Uterus (tissue), 4 donors: ENCODE results near the gene PCSK9. TPM values are rescaled to one million over a fixed set of nuclear protein-coding genes. Genes with fewer than 3 reads are reported as not detected.

Experiments used
- DNase-seq, 2 donors: peaks; one replicate each; pipeline ENCODE4 v3.0.0-alpha.2; 2019 to 2020
- H3K27ac ChIP-seq, 2 donors: fragments of 200-600 bp; sonication (generic); 1 replicate in 1 of 2; 2 replicates in 1 of 2; pipeline ENCODE4 v1.5.1; 2016 to 2018
- H3K27me3 ChIP-seq, 2 donors: fragments of 200-600 bp; sonication (generic); one replicate each; pipeline ENCODE4 v1.5.1; 2018 to 2019; ENCODE audit warnings: control low read depth in 1 of 2
- H3K36me3 ChIP-seq, 2 donors: fragments of 200-600 bp; sonication (generic); one replicate each; pipeline ENCODE4 v1.5.1; 2019; ENCODE audit warnings: control low read depth in 1 of 2
- H3K4me1 ChIP-seq, 2 donors: fragments of 200-600 bp; sonication (generic); one replicate each; pipeline ENCODE4 v1.5.1; 2018 to 2019; ENCODE audit warnings: control low read depth in 1 of 2
- H3K4me3 ChIP-seq, 2 donors: fragments of 200-600 bp; sonication (generic); 1 replicate in 1 of 2; 2 replicates in 1 of 2; pipeline ENCODE4 v1.5.1; 2018 to 2019; ENCODE audit warnings: mild to moderate bottlenecking in 1 of 2
- H3K9me3 ChIP-seq, 2 donors: fragments of 200-600 bp; sonication (generic); one replicate each; pipeline ENCODE4 v1.5.1; 2019; ENCODE audit warnings: control low read depth in 1 of 2
- CTCF ChIP-seq, 4 experiments: fragments of 200-600 bp in 2 of 4; fragments of 450-650 bp in 2 of 4; sonication (generic) in 2 of 4; IDR thresholded peaks; one replicate each; pipeline ENCODE4 v1.5.1; 2016 to 2019; ENCODE audit warnings: antibody characterized with exemption in 4 of 4, mild to moderate bottlenecking in 2 of 4, moderate library complexity in 1 of 4
- POLR2A ChIP-seq, 2 donors: fragments of 450-650 bp; IDR thresholded peaks; one replicate each; pipeline ENCODE4 v1.6.1; 2016; ENCODE audit warnings: antibody characterized with exemption in 2 of 2, mild to moderate bottlenecking in 1 of 2, moderate library complexity in 1 of 2
- intact Hi-C: fragments of 100-400 bp; cut with DNase I; formaldehyde crosslinking; loops from one replicate; pipeline ENCODE4 v1.15.1; 2023; ENCODE audit warnings: low total_unique reads
- total RNA-seq, 4 donors: library from RNA; depleted of rRNA in 3 of 4; stranded (reverse); fragments of >200 nt in 3 of 4; gene quantifications; one replicate each; pipeline versions ENCODE4 v1.1.0 to v1.2.4, GENCODE V29; 2014 to 2023
- donor health status: DM: yes; HTN: yes; CAD: no.

The PCSK9 gene
- total RNA-seq, 4 donors from 2014 or later, result 2.9 TPM; not detected in 3

GRCh38 chr1:54994355-54994990, 44.9 kb upstream of the PCSK9 start:
- H3K36me3 ChIP-seq, result no peaks in the 10 kb centered on the region
- H3K4me1 ChIP-seq, result no peaks in the 10 kb centered on the region
- H3K27me3 ChIP-seq, result no peaks in the 10 kb centered on the region
- no peak overlapping the region for H3K4me3 ChIP-seq
- intact Hi-C loops, result no loop called here
- TF ChIP-seq POLR2A (IDR thresholded peaks at IDR 0.05) (no peak), CTCF (IDR thresholded peaks at IDR 0.05) (no peak)
- no peak overlapping the region for H3K27ac ChIP-seq
- no peaks in the 10 kb centered on the region for H3K9me3 ChIP-seq
- DNase-seq, result no peak

- Histone ChIP-seq H3K4me3 (no peak overlapping the region), H3K9me3 (no peaks in the 10 kb centered on the region), H3K4me1 (no peaks in the 10 kb centered on the region), H3K27ac (no peak overlapping the region), H3K27me3 (no peaks in the 10 kb centered on the region), H3K36me3 (no peaks in the 10 kb centered on the region)
- TF ChIP-seq POLR2A (IDR thresholded peaks at IDR 0.05) (no peak), CTCF (IDR thresholded peaks at IDR 0.05) (no peak)
- DNase-seq, result no peak
- intact Hi-C loops, result no loop called here
These were observed 44.2 kb upstream of the PCSK9 start for GRCh38 chr1:54995013-54995760.

GRCh38 chr1:54995835-54996234, 43.5 kb upstream of the PCSK9 start:
- Histone ChIP-seq H3K4me1 (no peaks in the 10 kb centered on the region), H3K27me3 (no peaks in the 10 kb centered on the region), H3K4me3 (no peak overlapping the region), H3K36me3 (no peaks in the 10 kb centered on the region), H3K27ac (no peak overlapping the region), H3K9me3 (no peaks in the 10 kb centered on the region)
- intact Hi-C loops, result no loop called here
- TF ChIP-seq CTCF (IDR thresholded peaks at IDR 0.05), result no peak
- no peak for TF ChIP-seq POLR2A (IDR thresholded peaks at IDR 0.05)
- DNase-seq, result no peak

- Histone ChIP-seq H3K27ac (no peak overlapping the region), H3K27me3 (no peaks in the 10 kb centered on the region), H3K4me1 (no peaks in the 10 kb centered on the region), H3K36me3 (no peaks in the 10 kb centered on the region), H3K4me3 (no peak overlapping the region), H3K9me3 (no peaks in the 10 kb centered on the region)
- intact Hi-C loops, result no loop called here
- peak in 1 of 2 donors; percentile 28 for DNase-seq
- TF ChIP-seq POLR2A (IDR thresholded peaks at IDR 0.05) (no peak), CTCF (IDR thresholded peaks at IDR 0.05) (peak; percentile 39 to 56 (median 48))
These were observed 42.9 kb upstream of the PCSK9 start for GRCh38 chr1:54996359-54996868.
